ENCODE measurements around the gene NRSN1.
"Not testable (repeated sequence)": the region's sequence is repeated elsewhere in the genome, so short reads cannot be mapped to it uniquely, and the experiment has no call there.

NRSN1 gene

DNA sequence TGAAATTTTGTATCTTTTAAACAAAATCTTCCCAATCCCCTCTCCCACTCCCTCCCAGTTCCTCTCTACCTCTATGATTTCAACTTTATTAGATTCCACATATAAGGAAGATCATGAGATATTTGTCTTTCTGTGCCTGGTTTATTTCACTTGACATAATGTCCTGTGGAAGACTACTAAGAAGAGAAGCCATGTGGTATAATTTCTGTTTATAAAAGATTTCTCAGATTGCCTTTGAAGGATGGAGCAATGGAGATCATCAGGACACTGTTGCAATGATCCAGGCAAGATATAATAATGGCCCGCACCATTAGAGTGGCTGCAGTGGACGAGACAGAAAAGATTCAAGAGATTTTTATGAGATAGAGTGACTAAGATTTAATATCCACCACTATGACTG is 13.1 kb downstream of the NRSN1 start:
- TF ChIP-seq, protein P1, sequence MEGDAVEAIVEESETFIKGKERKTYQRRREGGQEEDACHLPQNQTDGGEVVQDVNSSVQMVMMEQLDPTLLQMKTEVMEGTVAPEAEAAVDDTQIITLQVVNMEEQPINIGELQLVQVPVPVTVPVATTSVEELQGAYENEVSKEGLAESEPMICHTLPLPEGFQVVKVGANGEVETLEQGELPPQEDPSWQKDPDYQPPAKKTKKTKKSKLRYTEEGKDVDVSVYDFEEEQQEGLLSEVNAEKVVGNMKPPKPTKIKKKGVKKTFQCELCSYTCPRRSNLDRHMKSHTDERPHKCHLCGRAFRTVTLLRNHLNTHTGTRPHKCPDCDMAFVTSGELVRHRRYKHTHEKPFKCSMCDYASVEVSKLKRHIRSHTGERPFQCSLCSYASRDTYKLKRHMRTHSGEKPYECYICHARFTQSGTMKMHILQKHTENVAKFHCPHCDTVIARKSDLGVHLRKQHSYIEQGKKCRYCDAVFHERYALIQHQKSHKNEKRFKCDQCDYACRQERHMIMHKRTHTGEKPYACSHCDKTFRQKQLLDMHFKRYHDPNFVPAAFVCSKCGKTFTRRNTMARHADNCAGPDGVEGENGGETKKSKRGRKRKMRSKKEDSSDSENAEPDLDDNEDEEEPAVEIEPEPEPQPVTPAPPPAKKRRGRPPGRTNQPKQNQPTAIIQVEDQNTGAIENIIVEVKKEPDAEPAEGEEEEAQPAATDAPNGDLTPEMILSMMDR (IDR thresholded peaks at IDR 0.05; ENCODE audit: insufficient read depth, missing control alignments) = no peak
- no peak for FAIRE-seq

GRCh38 chr6:24139639-24140038 is 13.6 kb downstream of the NRSN1 start:
- DNase-seq (ENCODE audit: insufficient read length, low spot score) = no peak
- TF ChIP-seq, protein P1 (IDR thresholded peaks at IDR 0.05; ENCODE audit: insufficient read depth, missing control alignments) = no peak
- no peak for FAIRE-seq

More for the DNA sequence above, 13.1 kb downstream of the NRSN1 start:
- no peak for DNase-seq (ENCODE audit: insufficient read length, low spot score)

DNA sequence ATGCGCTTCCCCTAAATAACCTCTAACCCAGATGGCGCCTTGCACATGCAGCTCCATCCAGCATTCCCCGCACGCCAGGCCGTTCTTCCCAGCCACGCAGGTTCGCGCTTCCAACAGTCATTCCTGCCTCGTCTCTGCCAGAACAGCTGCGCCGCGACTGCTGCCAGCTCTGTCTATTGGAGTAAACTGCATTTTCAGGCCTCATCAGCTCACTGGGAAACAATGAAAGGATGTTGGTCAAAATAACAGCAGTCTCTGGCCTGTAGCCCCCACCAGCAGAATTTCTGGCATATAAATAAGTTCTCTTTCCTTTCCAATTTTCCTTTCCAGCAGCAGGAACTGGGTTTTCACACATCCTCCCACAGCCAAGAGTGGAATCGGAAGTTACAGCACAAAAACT is 14.6 kb downstream of the NRSN1 start:
- DNase-seq (ENCODE audit: insufficient read length, low spot score) (no peak), FAIRE-seq (no peak)
- TF ChIP-seq, protein P1 (IDR thresholded peaks at IDR 0.05; ENCODE audit: insufficient read depth, missing control alignments) = no peak

DNA sequence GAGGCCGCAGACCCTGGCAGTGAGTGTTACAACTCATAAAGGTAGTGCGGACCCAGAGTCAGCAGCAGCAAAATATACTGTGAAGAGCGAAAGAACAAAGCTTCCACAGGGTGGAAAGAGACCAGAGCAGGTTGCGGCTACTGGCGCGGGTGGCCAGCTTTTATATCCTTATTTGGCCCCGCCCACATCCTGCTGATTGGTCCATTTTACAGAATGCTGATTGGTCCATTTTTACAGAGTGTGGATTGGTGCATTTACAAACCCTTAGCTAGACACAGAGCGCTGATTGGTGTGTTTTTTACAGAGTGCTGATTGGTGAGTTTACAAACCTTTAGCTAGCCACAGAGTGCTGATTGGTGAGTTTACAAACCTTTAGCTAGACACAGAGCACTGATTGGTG is 16.7 kb downstream of the NRSN1 start:
- DNase-seq (ENCODE audit: insufficient read length, low spot score); FAIRE-seq: not testable (repeated sequence)

DNA sequence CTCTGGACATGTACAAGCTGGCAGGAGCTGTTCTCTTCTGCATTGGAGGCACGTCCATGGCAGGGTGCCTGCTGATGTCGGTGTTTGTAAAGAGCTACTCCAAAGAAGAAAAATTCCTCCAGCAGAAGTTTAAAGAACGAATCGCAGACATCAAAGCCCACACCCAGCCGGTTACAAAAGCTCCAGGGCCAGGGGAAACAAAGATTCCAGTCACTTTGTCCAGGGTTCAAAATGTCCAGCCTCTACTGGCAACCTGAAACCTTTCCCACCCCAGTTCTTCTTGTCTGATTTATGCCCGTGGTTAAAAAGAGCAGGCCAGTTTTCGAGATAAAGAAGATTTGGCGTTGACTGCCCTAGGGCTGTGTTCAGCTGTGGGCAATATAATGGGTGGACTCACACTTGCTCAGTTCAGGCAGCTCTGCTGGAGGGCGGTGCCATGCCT is 19.7 kb downstream of the NRSN1 start:
- DNase-seq (ENCODE audit: insufficient read length, low spot score) (no peak), FAIRE-seq (no peak)
- TF ChIP-seq, protein P1 (IDR thresholded peaks at IDR 0.05; ENCODE audit: insufficient read depth, missing control alignments) = no peak

- no peak for DNase-seq (ENCODE audit: insufficient read length, low spot score)
- TF ChIP-seq, protein P1 (IDR thresholded peaks at IDR 0.05; ENCODE audit: insufficient read depth, missing control alignments) = no peak
- FAIRE-seq = no peak
These were observed 20.9 kb downstream of the NRSN1 start for GRCh38 chr6:24146871-24147270.

DNA sequence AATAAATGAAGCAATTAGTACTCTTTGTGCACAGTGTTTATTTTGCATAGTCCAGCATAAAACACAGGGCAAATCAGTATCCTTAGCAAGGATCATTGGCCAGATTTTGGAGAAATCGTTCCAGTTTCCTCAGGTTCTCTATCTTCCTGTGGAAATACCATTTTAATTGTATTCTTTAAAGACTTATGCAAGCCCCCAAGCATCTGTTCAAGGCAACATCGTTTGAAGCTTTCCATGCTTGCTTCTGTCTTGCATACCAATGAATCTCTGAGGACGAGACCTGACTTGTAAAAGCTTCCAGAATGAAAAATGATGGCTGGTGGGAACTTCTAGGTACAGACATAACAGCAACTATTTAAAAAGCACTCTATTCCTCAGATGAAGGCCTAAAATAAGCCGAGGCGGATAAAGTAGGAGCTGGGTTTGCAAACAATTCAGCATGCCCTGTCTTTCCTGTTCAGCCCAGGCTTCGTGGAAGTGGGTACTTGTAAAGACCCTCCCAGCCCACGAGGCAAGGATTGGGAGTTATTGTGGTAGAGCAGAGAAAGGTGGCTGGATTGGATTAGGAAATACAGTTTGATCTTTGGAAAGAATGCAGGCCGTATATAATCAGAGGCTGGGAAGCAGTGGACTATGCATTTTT is 21.6 kb downstream of the NRSN1 start:
- FAIRE-seq = no peak
- TF ChIP-seq, protein P1 (IDR thresholded peaks at IDR 0.05; ENCODE audit: insufficient read depth, missing control alignments) = no peak
- no peak for DNase-seq (ENCODE audit: insufficient read length, low spot score)
